GM12892 (cell line): ENCODE data around the gene AANAT.

Experiments used
- POLR2A ChIP-seq: IDR thresholded peaks from 2 replicates; pipeline ENCODE4 v1.6.1; 2011; ENCODE audit warnings: low read depth, low read length, control low read depth
- POLR2AphosphoS5 ChIP-seq: IDR thresholded peaks from 2 replicates; pipeline ENCODE4 v1.6.1; 2011; ENCODE audit warnings: low read depth, low read length, control low read depth

DNA sequence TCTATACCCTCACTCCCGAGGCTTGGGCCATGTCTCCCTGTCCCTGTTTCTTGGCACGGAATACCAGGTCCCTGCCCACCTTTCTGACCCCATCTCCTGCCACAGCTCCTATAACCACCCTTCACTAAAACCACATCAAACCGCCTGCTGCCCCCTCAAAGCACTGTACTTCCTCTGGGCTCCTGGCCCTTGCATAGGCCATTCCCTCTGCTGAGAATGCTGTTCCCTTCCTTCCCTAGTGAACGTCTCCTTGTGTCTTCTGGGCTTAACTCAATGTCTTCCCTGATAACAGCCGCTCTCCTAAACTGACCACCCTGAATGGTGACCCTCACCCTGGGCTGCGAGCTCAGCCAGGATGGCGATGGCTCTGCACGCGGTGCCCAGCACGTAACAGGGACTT lies 10.7 kb downstream of the AANAT start:
- TF ChIP-seq POLR2A (no peak), POLR2AphosphoS5 (no peak)
